IPS DF 4.7 (cell line): ENCODE results near the gene FOXN4.

Source experiments
- DNase-seq: peaks from one replicate; pipeline ENCODE4 v3.0.0-alpha.2; 2013; ENCODE audit warnings: low spot score; ENCODE audit errors: extremely low read depth

FOXN4 gene

DNA sequence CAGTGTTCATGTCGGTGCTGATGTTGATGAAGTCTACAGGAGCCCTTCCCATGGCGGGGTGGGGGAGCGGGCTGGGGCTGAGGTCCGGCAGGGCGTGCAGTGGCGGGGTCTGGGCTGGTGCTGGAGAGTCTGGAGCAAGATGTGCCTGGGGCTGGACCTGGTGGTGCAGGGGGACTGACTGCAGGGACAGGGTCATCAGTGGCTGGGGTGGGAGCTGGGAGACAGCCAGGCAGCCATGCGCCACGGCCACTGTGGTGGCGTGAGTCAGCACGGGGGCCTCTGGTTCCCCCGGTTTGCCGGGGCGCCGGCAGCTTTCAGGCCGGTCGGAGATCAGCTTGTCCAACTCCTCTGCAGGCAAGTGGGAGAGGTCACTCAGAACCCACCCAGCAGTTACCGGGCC lies 27.6 kb downstream of the FOXN4 start:
- DNase-seq: no peak

DNA sequence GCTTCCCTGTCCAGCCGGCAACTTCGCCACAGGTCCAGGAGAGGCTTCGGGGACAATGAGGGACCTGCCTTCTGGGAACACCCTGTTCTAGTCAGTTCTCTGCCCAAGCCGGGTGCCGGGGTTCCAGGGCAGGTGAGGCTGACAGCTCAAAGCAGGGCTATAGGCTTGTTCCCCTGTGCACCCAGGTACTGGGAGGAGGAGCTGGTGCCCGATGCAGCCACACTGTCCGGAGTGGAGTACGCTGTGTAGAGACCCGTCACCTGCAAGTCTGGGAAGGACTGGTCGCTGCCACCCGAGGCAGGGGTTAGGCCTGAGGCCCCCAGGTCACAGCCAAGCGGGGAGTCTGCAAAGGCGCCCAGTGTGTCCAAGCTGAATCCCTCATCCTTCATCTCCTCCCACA lies 29.6 kb downstream of the FOXN4 start:
- DNase-seq: no peak

DNA sequence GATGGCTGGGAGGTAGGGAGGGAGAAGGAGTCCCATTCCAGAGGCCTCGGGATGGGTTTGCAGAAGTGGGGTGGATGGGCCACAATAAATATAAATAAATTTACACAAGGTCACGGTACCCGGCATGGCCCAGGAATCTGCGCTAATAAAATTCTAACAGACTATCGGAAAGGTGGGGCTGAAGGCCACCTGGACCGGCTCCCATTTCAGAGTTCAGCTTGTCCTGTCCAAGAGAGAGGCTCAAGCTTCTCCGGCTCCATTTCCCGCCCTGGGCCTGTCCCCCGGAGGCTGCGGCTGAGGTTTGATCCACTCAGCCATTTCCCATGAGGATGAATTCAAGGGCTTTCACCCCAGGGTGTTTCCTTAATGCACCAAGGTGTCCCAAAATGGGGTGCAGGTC lies 30.2 kb downstream of the FOXN4 start:
- no peak for DNase-seq

DNA sequence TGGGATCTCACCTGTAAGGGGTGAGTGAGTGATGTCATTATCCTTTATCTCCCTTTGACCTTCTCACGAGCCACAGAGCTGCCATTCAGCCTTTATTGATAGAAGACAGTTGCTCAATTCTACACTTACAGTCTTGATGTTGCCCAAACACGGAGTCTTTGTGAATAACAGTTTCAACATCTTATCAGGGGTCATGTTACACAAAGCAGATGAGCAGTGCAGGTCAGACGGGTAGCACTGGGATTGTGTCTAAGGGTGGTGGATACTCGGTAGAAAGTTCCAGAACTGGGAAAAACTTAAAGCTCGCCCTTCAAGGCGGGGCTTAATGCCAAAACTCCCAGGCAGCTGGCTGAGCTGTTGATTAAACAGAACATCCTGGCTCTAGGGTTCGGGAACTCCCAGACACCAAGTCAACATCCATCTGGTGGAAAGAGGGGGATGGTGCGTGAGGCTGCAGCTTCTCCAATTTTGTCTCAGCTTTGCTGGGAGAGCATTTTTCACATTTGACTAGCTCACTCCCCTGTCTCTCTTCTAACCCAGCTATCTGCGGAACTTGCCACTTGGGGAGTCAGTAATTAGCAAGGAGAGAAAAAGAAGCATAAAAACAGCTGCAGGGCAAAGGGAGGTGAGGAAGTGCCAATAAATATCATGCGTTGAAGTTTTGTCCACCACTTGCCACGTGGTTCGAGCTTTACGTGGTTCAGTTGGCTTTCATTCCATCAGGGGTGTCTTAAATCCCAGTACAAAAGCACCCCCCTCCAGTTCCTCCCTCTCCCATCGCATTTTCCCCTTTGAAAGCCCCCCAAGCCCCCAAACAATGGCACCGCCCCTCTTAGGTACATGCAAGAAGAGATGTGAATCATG lies 31.0 kb downstream of the FOXN4 start:
- DNase-seq: no peak

DNA sequence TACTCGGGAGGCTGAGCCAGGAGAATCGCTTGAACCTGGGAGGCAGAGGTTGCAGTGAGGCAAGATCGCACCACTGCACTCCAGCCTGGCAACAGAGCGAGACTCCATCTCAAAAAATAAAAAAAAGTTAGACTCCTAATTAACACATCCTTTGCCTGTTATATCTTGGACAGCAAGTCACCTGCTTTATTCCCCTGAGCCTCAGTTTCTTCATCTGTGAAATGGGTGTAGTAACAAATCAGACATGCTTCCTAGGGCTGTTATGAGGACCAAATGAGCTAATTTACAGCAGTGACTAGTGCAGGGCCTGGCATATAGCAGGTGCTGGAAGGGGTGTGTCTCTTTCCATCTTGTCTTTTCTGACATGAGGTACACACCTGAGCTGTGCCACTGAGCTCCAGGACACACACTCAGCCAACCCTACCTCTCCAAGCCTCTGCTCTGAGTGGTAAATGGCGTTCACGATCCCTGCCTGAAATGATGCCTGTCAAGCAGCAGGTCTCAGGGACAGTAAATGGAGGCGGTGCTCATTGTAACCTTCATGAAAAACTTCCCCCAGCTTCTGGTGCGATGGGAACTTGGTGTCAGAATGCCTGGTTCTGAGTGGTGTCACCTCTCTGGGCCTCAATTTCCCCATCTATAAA lies 31.7 kb downstream of the FOXN4 start:
- no peak for DNase-seq

DNA sequence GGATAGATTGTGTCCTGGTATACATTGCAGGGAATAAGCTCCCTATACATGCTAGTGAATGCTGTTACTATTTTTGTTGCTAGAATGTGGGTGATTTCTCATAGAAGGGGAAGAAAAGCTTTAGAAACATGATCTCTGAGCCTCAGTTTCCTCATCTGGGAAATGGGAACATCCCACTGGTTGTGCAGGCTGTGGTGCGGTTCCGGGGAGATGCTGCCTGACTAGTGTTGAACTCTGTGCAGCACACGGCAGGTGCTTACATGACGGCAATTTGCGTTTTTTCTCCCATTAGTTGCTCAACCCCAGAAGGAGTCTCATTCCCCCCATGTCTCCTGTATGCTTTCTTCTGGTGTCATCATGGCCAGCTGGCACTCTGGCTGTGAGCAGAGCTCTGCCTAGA lies 32.9 kb downstream of the FOXN4 start:
- no peak for DNase-seq

DNA sequence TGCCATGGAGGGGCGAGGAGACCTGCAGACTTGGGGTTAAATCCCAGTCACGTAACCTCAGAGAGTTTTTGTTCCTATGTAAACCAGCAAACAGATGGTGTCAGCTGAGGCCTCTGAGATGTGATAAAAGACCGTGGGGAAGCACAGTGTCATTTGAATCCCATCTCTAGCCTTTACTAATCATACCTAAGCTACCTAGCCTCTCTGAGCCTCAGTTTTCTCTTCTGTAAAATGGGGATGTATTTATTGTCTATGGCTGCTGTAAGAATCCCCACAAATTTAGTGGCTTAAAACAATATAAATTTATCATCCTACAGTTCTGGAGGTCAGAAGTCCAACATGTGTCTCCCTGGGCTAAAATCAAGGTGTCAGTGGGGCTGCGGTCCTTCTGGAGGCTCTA lies 33.9 kb downstream of the FOXN4 start:
- no peak for DNase-seq

DNA sequence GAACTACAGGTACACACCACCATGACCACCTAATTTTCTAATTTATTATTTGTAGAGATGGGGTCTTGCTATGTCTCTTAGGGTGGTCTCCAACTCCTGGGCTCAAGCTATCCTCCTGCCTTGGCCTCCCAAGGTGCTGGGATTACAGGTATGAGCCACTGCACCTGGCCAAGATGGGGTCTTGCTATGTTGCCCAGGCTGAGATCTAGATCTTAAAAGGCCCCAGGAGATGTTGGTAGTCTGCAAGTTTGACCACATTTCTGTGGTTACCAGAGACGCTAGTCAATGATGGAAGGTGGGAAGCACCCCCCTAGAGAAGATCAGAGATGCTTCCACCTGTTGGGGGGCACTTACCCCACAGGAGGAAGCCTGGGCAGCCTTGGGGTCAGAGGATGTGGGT lies 34.7 kb downstream of the FOXN4 start:
- no peak for DNase-seq

DNA sequence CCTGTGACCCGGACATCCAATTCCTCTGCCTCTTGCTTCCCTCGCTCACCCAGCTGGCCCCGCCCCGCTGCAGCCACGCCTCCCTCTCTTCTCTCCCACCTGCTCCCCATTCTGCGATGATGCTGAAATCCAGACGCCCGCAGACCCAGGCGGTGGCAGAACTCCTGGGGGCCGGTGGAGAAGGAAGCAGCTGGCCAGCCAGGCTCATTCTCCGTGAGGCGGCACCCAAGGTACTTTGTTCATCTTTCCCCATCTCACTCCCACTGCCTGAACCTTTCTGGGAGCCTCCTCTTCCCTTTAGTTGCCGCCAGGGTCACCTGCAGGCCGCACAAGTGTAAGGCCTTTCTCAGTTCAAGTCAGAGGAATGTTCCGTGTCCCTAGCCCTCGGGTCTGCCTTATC lies 35.7 kb downstream of the FOXN4 start:
- no peak for DNase-seq

DNA sequence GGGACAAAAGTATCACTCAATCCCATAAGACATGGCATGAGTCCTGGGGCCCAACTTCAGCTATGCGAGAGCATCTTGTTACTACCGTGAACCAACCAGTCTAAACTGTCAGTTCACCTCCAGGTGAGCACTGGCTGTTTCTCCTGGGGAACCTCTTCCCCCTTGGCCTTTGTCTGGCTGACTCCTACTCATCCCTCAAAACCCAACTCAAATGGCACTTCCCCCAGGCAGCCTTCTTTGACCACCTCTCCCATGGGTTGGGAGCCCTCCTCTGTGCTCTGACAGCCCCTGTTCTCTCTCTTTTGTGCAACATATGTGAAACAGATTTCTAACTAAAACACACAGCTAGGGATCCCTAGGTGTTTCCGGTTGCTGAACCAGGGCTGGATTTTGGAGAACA lies 37.7 kb downstream of the FOXN4 start:
- DNase-seq: no peak

DNA sequence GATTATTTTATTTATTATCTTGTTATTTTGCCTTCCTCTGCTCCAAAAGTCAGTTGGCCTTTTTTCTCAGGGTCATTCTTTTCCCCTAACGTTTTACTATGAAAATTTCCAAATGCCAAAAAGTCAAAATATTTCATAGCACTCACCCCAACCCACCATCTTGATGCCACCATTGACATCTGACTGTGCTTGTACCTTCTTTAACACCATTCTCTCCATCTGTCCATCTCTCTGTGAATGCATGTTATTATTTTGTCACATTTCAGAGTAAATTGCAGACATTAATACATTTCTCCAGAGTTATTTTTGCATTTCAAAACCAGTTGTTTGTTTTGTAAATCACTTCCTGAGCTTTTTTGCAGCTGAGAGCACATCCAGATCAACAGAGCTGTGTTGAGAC lies 38.6 kb downstream of the FOXN4 start:
- no peak for DNase-seq

DNA sequence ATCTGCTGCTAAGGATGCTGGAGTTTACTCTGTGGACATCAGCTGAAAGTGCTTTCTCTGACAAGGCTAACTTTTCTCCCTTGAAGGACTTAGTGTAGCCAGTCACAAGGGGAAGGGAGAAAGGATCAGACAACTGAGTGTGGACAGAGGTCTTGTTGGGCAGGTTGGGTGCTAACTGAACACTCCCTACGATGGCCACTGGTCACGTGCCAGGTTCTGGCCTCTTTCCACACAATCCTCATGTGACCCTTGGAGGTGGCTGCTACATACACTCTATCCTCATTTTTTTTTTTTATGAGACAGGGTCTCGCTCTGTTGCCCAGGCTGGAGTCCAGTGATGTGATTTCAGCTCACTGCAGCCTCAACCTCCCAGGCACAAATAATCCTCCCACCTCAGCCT lies 39.7 kb downstream of the FOXN4 start:
- DNase-seq: no peak

DNA sequence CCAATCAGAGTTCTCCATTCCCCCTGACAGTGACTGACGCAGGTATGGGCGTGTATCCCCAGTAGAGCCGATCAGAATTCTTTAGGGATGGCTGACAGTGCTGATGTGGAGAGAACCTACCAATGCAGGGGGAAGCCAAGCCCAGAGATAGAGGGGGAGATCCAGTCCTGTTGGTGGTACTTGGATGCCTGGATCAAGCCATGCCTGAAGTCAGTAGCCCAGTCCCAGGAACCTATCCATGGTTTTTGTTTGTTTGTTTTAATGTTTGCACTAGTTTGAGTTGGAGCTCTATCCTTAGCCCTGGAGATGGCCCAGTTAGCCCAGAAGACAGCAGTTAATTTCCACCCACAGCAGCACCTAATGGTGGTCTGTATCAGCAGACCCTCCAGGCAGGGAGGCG lies 40.2 kb downstream of the FOXN4 start:
- DNase-seq: no peak

DNA sequence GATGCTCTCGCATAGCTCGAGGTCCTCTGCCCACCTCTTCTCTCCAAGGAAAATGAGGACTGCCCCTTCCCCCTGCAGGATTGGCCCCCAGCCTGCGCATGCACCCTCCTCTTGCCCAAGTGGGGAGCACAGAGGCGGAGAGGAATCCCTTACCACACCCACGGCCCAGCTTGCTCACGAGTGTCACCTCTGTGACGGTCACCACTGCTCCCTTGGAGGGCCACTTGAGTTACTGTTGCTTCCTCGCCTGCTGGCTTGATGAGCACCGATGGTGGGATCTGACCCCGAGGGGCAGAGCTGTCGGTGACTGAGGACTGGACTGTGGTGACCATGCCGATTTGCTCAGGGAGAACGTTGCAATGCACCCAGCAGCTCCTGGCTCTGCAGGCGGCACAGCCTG lies 41.7 kb downstream of the FOXN4 start:
- no peak for DNase-seq

DNA sequence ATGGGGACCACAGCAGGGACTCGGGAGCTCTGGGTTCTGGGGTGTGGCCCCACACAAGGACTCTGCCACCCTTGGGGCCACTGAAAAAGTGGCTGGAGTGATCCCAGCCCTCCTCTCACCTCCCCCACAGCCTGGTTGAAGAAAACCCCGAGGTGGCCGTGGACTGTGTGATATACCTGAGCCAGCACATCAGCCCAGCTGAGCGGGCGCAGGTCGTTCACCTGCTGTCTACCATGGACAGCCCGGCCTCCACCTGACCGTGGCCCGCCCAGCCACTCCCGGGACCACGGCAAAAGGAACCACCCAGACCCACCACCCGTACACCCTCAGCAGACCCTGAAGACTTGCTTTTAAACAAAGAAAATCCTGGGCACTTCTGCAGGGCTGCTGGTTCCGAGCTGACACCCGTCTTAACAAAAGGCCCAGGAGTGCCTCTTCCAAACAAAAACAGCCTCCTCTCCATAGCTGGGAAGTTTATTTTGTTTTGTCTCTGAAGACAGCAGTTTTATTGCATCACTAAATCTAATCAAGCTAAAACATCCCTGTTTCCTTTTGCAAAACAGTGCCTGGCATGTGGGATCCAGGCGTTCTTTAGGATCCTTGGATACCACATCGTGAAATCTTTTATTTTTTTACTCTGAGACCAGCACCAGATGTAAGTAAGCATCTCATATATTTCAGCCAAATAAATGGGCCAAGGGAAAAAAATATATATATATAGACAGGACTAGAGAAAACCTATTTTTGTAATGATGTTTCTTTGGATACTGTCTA lies 42.8 kb downstream of the FOXN4 start:
- no peak for DNase-seq

DNA sequence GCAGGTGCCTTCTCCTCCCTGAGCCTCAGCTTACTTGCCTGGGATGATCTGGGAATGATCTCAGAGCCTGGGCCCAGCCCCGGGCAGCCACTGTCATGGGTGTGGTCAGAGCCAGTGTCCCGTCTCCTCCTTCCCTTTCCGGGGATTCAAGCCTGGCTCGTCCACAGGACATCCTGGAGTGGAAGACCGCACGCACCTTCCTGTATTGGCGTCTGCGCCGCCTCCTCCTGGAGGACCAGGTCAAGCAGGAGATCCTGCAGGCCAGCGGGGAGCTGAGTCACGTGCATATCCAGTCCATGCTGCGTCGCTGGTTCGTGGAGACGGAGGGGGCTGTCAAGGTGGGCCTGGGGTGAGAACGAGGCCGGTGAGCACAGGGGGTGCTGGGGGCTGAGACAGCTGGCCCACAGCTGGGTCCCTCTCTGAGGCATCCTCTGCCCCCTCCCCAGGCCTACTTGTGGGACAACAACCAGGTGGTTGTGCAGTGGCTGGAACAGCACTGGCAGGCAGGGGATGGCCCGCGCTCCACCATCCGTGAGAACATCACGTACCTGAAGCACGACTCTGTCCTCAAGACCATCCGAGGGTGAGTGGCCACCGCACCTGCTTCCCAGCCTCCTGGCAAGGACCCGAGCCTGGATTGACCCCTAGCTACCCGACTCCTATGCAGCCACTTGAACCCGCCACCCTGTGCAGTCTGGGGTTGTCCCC lies 44.0 kb downstream of the FOXN4 start:
- DNase-seq: no peak

DNA sequence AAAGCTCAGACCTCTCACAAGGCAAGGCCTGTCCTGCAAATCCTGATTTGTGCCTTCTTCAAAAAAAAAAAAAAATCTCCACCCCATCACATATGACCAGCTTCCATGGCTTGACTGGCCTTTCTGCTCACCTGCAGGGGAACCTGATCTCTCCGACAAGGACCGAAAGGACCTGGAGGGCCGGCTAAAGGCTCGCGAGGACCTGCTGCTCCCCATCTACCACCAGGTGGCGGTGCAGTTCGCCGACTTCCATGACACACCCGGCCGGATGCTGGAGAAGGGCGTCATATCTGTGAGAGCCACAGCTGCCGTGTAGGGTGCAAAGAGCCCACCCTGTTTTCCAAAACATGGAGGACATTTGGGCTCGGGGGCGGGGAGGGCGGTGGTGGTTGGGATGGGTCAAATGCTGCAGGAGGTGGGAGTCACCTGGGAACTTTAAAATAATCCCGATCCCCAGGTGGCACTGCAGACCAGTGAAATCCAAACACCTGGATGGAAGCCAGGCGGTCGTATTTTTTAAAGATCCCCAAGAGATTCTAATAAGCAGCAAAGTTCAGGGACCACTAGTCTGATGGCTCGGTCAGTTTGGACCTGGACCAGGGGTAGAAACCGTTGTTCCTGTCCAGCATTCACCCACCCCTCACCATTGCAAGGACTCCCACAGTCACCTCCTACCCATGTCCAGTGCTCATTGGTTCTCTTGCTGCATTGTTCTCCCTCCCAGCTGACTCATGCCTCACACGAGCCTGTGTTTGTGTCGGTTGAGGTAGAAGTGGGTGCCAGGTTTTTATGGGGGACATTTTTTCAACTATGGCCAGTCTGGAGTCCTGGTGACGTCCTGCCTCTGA lies 44.8 kb downstream of the FOXN4 start:
- DNase-seq: peak; percentile 79

DNA sequence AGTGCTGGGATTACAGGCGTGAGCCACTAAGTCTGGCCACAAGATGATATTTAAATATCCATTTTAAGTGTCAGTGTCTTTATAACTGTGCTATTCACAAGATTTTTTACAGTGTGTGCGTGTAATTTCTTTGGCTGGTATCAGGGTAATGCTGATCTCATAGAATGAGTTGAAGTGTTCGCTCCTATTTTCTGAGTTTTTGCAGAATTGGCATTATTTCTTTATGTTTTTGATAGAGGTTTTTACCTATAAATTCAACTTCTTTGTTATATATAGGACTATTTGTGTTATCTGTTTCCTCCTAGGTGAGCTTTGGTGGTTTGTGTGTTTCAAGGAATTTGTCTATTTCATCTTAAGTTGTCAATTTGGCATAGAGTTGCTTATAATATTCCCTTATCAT lies 45.6 kb downstream of the FOXN4 start:
- DNase-seq: no peak

DNA sequence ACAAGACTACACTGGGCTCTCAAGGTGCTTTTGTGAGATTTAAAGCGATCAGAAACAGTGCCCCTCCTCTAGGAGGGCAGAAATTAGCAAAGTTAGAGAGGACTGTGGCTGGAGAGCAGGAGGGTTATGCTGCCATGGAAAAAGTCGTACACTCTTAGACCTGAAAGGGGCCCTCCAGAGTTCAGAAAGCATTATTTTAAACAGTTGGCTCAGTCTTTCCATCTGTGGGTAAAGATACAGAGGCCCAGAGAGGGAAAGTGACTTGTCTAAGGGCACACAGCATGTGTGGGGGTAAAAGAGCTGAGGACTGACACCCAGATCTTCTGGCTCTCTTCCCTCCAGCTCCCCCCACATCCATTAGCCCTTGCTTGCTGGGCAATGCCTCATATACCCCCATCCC lies 47.1 kb downstream of the FOXN4 start:
- no peak for DNase-seq

DNA sequence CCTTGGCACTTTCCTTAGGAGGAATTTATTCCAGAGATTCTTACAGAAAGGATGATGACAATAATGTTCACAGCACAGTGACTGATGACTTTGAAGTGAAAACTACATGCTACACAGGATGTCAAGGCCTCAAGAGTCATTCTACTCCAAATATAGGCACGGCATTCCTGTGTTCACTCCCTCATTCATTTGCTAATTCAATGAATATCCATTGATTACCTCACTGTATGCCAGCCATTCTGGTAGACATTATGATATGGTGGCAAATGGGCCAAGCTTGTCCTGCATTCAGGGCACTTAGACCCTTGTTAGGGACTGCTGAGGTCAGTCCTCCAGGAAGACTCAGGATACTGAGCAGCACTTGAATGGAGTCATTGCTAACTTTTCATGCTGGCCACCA lies 48.0 kb downstream of the FOXN4 start:
- DNase-seq: no peak

DNA sequence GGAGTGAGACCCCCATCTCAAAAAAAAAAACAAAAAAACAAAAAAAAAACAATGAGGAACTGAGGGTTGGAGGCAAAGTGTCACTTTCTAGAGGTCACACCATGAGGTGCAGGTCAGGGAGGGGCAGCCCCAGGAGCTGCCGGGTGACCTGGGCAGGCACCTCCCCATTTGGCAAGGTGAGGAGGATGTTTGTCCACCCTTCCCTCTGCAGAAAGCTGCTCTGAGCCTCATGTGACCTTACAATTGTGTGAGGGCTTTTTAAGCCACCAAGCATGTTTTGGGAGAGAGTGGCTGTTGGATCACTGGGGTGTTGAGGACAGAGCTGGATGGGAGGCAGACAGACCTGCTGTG lies 49.6 kb downstream of the FOXN4 start:
- DNase-seq: no peak
